ENCODE results near the gene RNASE7.
"Not testable (repeated sequence)": the region's sequence is repeated elsewhere in the genome, so short reads cannot be mapped to it uniquely, and the experiment has no call there.

Gene RNASE7

GRCh38 chr14:21041676-21042433 is at the start of gene RNASE7:
Gene RNASE7 (plus strand): TSS chr14:21042362. CDS start chr14:21042993, 631 bp downstream.
- peak; percentile 66 for DNase-seq (ENCODE audit: low spot score)

GRCh38 chr14:20996521-20996920 is 45.6 kb upstream of the RNASE7 start:
- no peak for DNase-seq (ENCODE audit: low spot score)

GRCh38 chr14:20997115-20997514 is 45.0 kb upstream of the RNASE7 start:
- no peak for DNase-seq (ENCODE audit: low spot score)

- DNase-seq (ENCODE audit: low spot score): no peak
Observed at GRCh38 chr14:20997564-20997963, 44.6 kb upstream of the RNASE7 start.

GRCh38 chr14:20998139-20998538 is 44.0 kb upstream of the RNASE7 start:
- DNase-seq (ENCODE audit: low spot score): no peak

- peak; percentile 48 for DNase-seq (ENCODE audit: low spot score)
Observed at GRCh38 chr14:20998674-20999366, 43.3 kb upstream of the RNASE7 start, which contains the start of gene SLC39A2. Gene SLC39A2 (plus strand): TSS chr14:20999293. CDS start chr14:20999447, 154 bp downstream.

- DNase-seq (ENCODE audit: low spot score): no peak
Observed at GRCh38 chr14:20999591-20999990, 42.6 kb upstream of the RNASE7 start.

- DNase-seq (ENCODE audit: low spot score): no peak
Observed at GRCh38 chr14:21001218-21001617, 40.9 kb upstream of the RNASE7 start.

- no peak for DNase-seq (ENCODE audit: low spot score)
Observed at GRCh38 chr14:21003788-21004346, 38.3 kb upstream of the RNASE7 start.

GRCh38 chr14:21009721-21010120 is 32.4 kb upstream of the RNASE7 start:
- not testable (repeated sequence) for DNase-seq (ENCODE audit: low spot score)

- no peak for DNase-seq (ENCODE audit: low spot score)
Observed at GRCh38 chr14:21011136-21011535, 31.0 kb upstream of the RNASE7 start.

- peak; percentile 83 for DNase-seq (ENCODE audit: low spot score)
Observed at GRCh38 chr14:21014761-21015190, 27.4 kb upstream of the RNASE7 start.

GRCh38 chr14:21015312-21015711 is 26.9 kb upstream of the RNASE7 start:
- DNase-seq (ENCODE audit: low spot score): no peak

- no peak for DNase-seq (ENCODE audit: low spot score)
Observed at GRCh38 chr14:21016413-21017190, 25.6 kb upstream of the RNASE7 start.

- DNase-seq (ENCODE audit: low spot score): no peak
Observed at GRCh38 chr14:21017528-21018245, 24.5 kb upstream of the RNASE7 start.

GRCh38 chr14:21018286-21018685 is 23.9 kb upstream of the RNASE7 start:
- DNase-seq (ENCODE audit: low spot score): no peak

GRCh38 chr14:21018781-21019180 is 23.4 kb upstream of the RNASE7 start:
- DNase-seq (ENCODE audit: low spot score): no peak

- no peak for DNase-seq (ENCODE audit: low spot score)
Observed at GRCh38 chr14:21019366-21019765, 22.8 kb upstream of the RNASE7 start.

- DNase-seq (ENCODE audit: low spot score): no peak
Observed at GRCh38 chr14:21020977-21021545, 21.1 kb upstream of the RNASE7 start.

GRCh38 chr14:21022686-21023085 is 19.5 kb upstream of the RNASE7 start:
- no peak for DNase-seq (ENCODE audit: low spot score)

GRCh38 chr14:21023174-21023573 is 19.0 kb upstream of the RNASE7 start:
- DNase-seq (ENCODE audit: low spot score): no peak
